Measurements from ENCODE around the gene USO1. TPM values are rescaled to one million over a fixed set of nuclear protein-coding genes. Genes with fewer than 3 reads are reported as not detected.

The USO1 gene
- total and polyA plus RNA-seq, 2 experiments from 2014 or later, result 74.2 to 117 TPM

- no peaks in the 10 kb centered on the region; the same call in 1 of the 2 replicates for H3K4me1 ChIP-seq (ENCODE audit: insufficient read depth)
- H3K27me3 ChIP-seq (replicated peaks; ENCODE audit: insufficient read depth), result no peaks in the 10 kb centered on the region
- 68 to 85% methylated on average over 2 of the region's 2 CpGs for WGBS, 2 experiments (ENCODE audit: low coverage in 1 of 2, low lambda C conversion rate in 2 of 2, missing lambda C conversion rate in 2 of 2)
- H2AFZ ChIP-seq, result no peak overlapping the region
- no peaks in the 10 kb centered on the region for H3K36me3 ChIP-seq (ENCODE audit: low read depth)
- no peaks in the 10 kb centered on the region for H3K9me3 ChIP-seq (ENCODE audit: low read depth)
- in situ Hi-C loops (cut with MboI), result no loop called here
- H3K4me2 ChIP-seq (ENCODE audit: unreplicated experiment), result no peak overlapping the region
- H3F3A ChIP-seq (ENCODE audit: insufficient read depth), result no peaks in the 10 kb centered on the region
- no peak overlapping the region for H3K9ac ChIP-seq
- no peak overlapping the region for H3K27ac ChIP-seq
- no peak overlapping the region for H3K4me3 ChIP-seq
- H4K20me1 ChIP-seq (ENCODE audit: insufficient read depth), result no peaks in the 10 kb centered on the region
- no peaks in the 10 kb centered on the region for H3K9me2 ChIP-seq (ENCODE audit: insufficient read depth)
- no peak for DNase-seq
- no peaks in the 10 kb centered on the region for H3K79me2 ChIP-seq (ENCODE audit: insufficient read depth)
- no peak for TF ChIP-seq EZH2phosphoT487 (IDR thresholded peaks at IDR 0.05; ENCODE audit: insufficient read depth, low read depth)
- no peak for TF ChIP-seq EZH2 (IDR thresholded peaks at IDR 0.05; ENCODE audit: insufficient read depth, poor library complexity, severe bottlenecking)
Measured at GRCh38 chr4:75834772-75835154, 110.4 kb downstream of the USO1 start.

- no peaks in the 10 kb centered on the region for H3K9me2 ChIP-seq (ENCODE audit: insufficient read depth)
- no peak overlapping the region for H3K4me2 ChIP-seq (ENCODE audit: unreplicated experiment)
- H3K27me3 ChIP-seq (replicated peaks; ENCODE audit: insufficient read depth), result no peaks in the 10 kb centered on the region
- no peak for DNase-seq
- H2AFZ ChIP-seq, result peak overlapping the region; percentile 5; the same call in 1 of the 2 replicates
- H3K79me2 ChIP-seq (ENCODE audit: insufficient read depth), result no peaks in the 10 kb centered on the region
- no peak overlapping the region for H3K27ac ChIP-seq
- H4K20me1 ChIP-seq (ENCODE audit: insufficient read depth), result no peaks in the 10 kb centered on the region
- H3K4me3 ChIP-seq, result no peak overlapping the region
- WGBS, 2 experiments (ENCODE audit: low coverage in 1 of 2, low lambda C conversion rate in 2 of 2, missing lambda C conversion rate in 2 of 2), result 86 to 88% methylated on average over 8 of the region's 8 CpGs
- H3K4me1 ChIP-seq (ENCODE audit: insufficient read depth), result peaks cover 16% of the 10 kb centered on the region
- H3K36me3 ChIP-seq (ENCODE audit: low read depth), result no peaks in the 10 kb centered on the region
- peaks cover 15% of the 10 kb centered on the region for H3F3A ChIP-seq (ENCODE audit: insufficient read depth)
- H3K9ac ChIP-seq, result no peak overlapping the region
- H3K9me3 ChIP-seq (ENCODE audit: low read depth), result no peaks in the 10 kb centered on the region
- TF ChIP-seq EZH2 (IDR thresholded peaks at IDR 0.05; ENCODE audit: insufficient read depth, poor library complexity, severe bottlenecking) (no peak), EZH2phosphoT487 (IDR thresholded peaks at IDR 0.05; ENCODE audit: insufficient read depth, low read depth) (no peak)
- in situ Hi-C loops (cut with MboI), result no loop called here
Measured at GRCh38 chr4:75841641-75842520, 117.5 kb downstream of the USO1 start.

- H3K27me3 ChIP-seq (replicated peaks; ENCODE audit: insufficient read depth), result no peaks in the 10 kb centered on the region
- peaks cover 18% of the 10 kb centered on the region for H3F3A ChIP-seq (ENCODE audit: insufficient read depth)
- no peaks in the 10 kb centered on the region for H4K20me1 ChIP-seq (ENCODE audit: insufficient read depth)
- H3K36me3 ChIP-seq (ENCODE audit: low read depth), result no peaks in the 10 kb centered on the region
- H3K4me1 ChIP-seq (ENCODE audit: insufficient read depth), result peaks cover 28% of the 10 kb centered on the region
- peak overlapping the region; percentile 38 for H3K9ac ChIP-seq
- peak overlapping the region; percentile 66 for H3K27ac ChIP-seq
- H3K4me2 ChIP-seq (ENCODE audit: unreplicated experiment), result peak overlapping the region; percentile 37
- whole genome bisulfite sequencing, 2 experiments (ENCODE audit: low coverage in 1 of 2, low lambda C conversion rate in 2 of 2, missing lambda C conversion rate in 2 of 2), result 44 to 71% methylated on average over 4 of the region's 4 CpGs
- H3K4me3 ChIP-seq, result peak overlapping the region; percentile 38
- no peaks in the 10 kb centered on the region for H3K79me2 ChIP-seq (ENCODE audit: insufficient read depth)
- peak overlapping the region; percentile 43 for H2AFZ ChIP-seq
- TF ChIP-seq EZH2 (IDR thresholded peaks at IDR 0.05; ENCODE audit: insufficient read depth, poor library complexity, severe bottlenecking), result no peak
- no peak for TF ChIP-seq EZH2phosphoT487 (IDR thresholded peaks at IDR 0.05; ENCODE audit: insufficient read depth, low read depth)
- H3K9me2 ChIP-seq (ENCODE audit: insufficient read depth), result no peaks in the 10 kb centered on the region
- DNase-seq, result no peak
- H3K9me3 ChIP-seq (ENCODE audit: low read depth), result no peaks in the 10 kb centered on the region
- in situ Hi-C loops (cut with MboI), result no loop called here
Measured at GRCh38 chr4:75843596-75843995, 119.2 kb downstream of the USO1 start.

GRCh38 chr4:75844151-75844662 is 119.8 kb downstream of the USO1 start:
- in situ Hi-C loops (cut with MboI), result no loop called here
- 86 to 97% methylated on average over 3 of the region's 3 CpGs for WGBS, 2 experiments (ENCODE audit: low coverage in 1 of 2, low lambda C conversion rate in 2 of 2, missing lambda C conversion rate in 2 of 2)
- Histone ChIP-seq H3K9me2 (ENCODE audit: insufficient read depth) (no peaks in the 10 kb centered on the region), H3K27me3 (replicated peaks; ENCODE audit: insufficient read depth) (no peaks in the 10 kb centered on the region), H3K4me3 (peak overlapping the region; percentile 38), H3K79me2 (ENCODE audit: insufficient read depth) (no peaks in the 10 kb centered on the region), H4K20me1 (ENCODE audit: insufficient read depth) (no peaks in the 10 kb centered on the region), H3K4me1 (ENCODE audit: insufficient read depth) (peaks cover 34% of the 10 kb centered on the region), H2AFZ (peak overlapping the region; percentile 43), H3K4me2 (ENCODE audit: unreplicated experiment) (peak overlapping the region; percentile 37), H3K9ac (peak overlapping the region; percentile 38), H3K27ac (peak overlapping the region; percentile 66), H3K36me3 (ENCODE audit: low read depth) (no peaks in the 10 kb centered on the region), H3F3A (ENCODE audit: insufficient read depth) (peaks cover 24% of the 10 kb centered on the region), H3K9me3 (ENCODE audit: low read depth) (no peaks in the 10 kb centered on the region)
- TF ChIP-seq EZH2phosphoT487 (IDR thresholded peaks at IDR 0.05; ENCODE audit: insufficient read depth, low read depth), result no peak
- no peak for TF ChIP-seq EZH2 (IDR thresholded peaks at IDR 0.05; ENCODE audit: insufficient read depth, poor library complexity, severe bottlenecking)
- peak; percentile 80 for DNase-seq
